AG04449 (cell line): ENCODE measurements around the gene MAPK11.

Experiments
- CTCF ChIA-PET: fragments of 350-600 bp; formaldehyde crosslinking; extraction: SDS; loops from one replicate; lab custom pipeline; 2021; ENCODE audit warnings: antibody characterized with exemption; lab: Yijun Ruan, JAX
- POLR2A ChIA-PET: fragments of 400-600, 350-600 bp; formaldehyde crosslinking; extraction: SDS; loops from one replicate; lab custom pipeline; 2020; ENCODE audit warnings: antibody characterized with exemption, inconsistent platforms; lab: Yijun Ruan, JAX
- DNase-seq: peaks from one replicate; pipeline ENCODE4 v3.0.0-alpha.2; 2010; ENCODE audit warnings: low read depth, low spot score
- H3K4me3 ChIP-seq: 2 replicates; pipeline ENCODE4 v1.5.1; 2011; ENCODE audit warnings: low read depth, mild to moderate bottlenecking, control low read depth, low read length
- TF ChIP-seq, protein P1 (sequence below): IDR thresholded peaks from one replicate; pipeline ENCODE4 v1.5.1; 2011; ENCODE audit warnings: mild to moderate bottlenecking, moderate library complexity, low read length, control low read depth, inconsistent platforms; ENCODE audit not compliant: insufficient read depth; ENCODE audit errors: missing control alignments

The MAPK11 gene

DNA sequence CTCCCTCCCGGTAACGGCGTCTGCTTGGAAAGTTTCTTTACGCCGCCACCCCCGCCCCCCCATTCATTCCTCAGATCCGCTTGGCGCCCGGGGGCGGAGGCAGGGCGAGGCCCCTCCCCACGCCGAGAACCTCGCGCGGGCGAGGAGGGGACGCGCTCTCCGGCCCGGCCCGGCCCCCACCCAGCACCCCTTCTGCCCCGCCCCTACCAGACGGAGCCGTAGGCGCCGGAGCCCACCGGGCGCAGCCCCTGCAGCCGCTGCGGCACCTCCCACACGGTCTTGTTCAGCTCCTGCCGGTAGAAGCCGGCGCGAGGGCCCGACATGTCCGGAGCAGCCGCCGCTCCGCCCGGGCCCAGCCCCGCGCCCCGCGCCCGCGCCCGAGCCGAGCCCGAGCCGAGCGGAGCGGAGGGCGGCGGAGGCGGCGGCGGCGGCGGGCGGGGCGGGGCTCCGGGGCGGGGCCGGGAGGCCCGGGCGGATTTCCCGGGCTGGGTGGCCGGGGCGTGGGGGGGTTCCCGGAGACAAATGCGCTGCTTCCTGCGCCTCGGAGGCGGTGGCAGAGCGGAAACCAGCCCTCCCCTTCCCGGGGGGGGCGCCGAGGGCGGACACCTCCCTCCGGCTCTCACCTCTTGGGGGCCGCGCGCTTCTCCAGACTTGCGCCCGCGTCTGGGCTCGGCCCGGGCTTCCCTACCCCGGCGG is at the start of gene MAPK11:
Gene MAPK11 (minus strand): TSS at position 411 of the 696 bp plus-strand sequence. CDS start 88 bp downstream, at position 323.
- TF ChIP-seq, protein P1, sequence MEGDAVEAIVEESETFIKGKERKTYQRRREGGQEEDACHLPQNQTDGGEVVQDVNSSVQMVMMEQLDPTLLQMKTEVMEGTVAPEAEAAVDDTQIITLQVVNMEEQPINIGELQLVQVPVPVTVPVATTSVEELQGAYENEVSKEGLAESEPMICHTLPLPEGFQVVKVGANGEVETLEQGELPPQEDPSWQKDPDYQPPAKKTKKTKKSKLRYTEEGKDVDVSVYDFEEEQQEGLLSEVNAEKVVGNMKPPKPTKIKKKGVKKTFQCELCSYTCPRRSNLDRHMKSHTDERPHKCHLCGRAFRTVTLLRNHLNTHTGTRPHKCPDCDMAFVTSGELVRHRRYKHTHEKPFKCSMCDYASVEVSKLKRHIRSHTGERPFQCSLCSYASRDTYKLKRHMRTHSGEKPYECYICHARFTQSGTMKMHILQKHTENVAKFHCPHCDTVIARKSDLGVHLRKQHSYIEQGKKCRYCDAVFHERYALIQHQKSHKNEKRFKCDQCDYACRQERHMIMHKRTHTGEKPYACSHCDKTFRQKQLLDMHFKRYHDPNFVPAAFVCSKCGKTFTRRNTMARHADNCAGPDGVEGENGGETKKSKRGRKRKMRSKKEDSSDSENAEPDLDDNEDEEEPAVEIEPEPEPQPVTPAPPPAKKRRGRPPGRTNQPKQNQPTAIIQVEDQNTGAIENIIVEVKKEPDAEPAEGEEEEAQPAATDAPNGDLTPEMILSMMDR, result no peak
- ChIA-PET POLR2A (interaction anchor here (1.0 kb wide), 1 partner anchor 20 kb away, joined by 3 read pairs; no protein-coding TSS in a partner anchor), CTCF (interaction anchor here (1.2 to 4.9 kb wide), 4 partner anchors 12 to 71 kb away, joined by 3 to 31 read pairs (median 4); no protein-coding TSS in a partner anchor)
- DNase-seq, result no peak
- peak within 1 kb of the TSS; percentile 58 for H3K4me3 ChIP-seq

DNA sequence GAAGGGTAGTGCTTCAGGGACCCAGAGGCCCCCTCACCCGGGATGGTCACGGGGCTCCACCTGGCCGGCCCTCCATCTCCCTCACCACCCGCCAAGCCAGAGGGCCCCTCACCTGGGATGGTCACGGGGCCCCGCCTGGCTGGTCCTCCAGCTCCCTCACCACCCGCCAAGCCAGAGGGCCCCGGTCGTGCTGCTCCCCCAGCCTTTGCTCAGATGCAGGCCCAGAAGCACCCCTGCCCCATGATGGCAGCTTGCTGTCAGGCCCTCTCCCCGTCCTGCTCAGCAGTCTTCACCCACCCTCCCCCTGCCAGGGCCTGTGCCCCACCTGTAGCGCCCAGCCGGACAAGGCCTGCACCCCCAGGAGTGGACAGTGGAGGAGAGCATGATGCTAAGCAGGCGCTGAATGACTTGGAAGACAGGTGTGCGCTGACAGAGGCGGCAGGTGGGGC is 49.3 kb upstream of the MAPK11 start:
- no peak overlapping the region for H3K4me3 ChIP-seq
- ChIA-PET POLR2A (no interaction called here), CTCF (interaction anchor here (3.5 kb wide), 1 partner anchor 22 kb away, joined by 13 read pairs; no protein-coding TSS in a partner anchor)
- TF ChIP-seq, protein P1, result no peak
- no peak for DNase-seq

DNA sequence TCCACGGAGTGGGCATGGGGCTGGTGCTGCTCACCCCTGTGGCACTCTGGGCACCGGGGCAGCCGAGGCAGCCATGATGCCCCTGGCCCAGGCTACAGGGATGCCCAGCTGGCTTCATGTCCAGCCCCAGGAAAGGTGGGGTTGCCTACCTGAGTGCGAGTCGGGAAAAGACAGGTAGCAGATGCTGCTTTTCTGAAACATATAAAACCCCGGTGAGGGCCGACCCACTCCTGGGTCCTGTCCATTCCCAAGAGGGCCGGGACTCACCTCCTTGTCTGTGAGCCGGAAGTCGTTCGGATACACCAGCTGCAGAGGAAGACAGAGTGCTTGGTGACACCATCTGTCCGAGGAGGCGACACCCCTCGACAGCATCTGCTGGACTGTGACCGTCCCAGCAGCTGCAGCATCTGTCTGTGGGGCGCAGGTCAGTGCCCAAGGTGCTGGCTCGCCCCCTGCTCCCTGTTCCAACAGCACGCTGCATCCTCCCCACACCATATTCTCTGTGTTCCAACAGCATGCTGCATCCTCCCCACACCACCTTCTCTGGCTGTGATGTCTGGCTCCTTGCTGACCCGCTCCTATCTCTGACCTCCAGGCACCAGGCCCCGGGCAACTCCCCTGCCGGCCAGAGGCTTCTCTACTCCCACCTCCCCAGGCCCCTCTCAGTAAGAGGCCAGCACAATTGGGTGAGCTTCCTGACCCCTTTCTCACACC is 48.7 kb upstream of the MAPK11 start:
- no peak overlapping the region for H3K4me3 ChIP-seq
- no peak for DNase-seq
- CTCF ChIA-PET, result interaction anchor here (1.6 to 3.5 kb wide), 2 partner anchors 9 to 23 kb away, joined by 4 to 13 read pairs; no protein-coding TSS in a partner anchor
- POLR2A ChIA-PET, result no interaction called here
- TF ChIP-seq, protein P1, result no peak

DNA sequence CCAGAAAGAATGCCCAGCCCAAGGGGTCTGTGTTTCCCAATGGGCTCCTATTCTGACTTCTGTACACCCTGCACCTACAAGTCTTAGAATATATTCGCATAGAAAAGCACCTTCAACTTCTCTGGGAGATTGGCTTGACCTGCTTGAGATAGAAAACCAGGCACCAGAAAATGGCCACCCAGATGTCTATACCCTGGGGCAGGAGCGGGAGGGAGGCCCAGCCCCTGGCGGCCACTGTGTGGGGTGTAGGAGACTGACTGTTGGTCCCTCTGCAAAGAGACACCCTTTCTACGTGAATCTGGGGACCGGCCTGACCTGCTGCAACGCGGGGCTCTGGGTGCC is 48.1 kb upstream of the MAPK11 start:
- no peak for DNase-seq
- H3K4me3 ChIP-seq, result no peak overlapping the region
- CTCF ChIA-PET, result interaction anchor here (1.6 to 2.1 kb wide), 2 partner anchors 10 to 46 kb away, joined by 4 to 6 read pairs; no protein-coding TSS in a partner anchor
- POLR2A ChIA-PET, result no interaction called here
- TF ChIP-seq, protein P1, result no peak

DNA sequence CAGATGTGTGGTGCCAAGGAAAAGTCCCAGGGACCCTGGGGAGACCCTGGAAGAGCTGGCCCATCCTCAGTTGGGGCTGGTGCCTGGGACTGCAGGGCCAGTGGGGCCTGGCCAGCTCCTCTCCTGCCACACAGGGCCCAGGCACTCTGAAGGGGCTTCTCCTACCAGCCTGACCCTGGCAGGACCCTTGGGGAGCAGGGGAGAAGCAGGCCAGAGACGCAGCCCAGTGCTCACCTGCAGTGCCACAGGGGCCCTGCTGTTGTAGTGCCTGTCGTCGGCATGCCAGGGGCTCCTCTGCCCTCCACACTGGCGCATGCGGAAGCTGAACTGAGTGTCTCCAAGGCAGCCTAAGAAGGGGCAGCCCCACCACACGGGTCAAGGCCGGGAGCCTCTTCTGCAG is 47.5 kb upstream of the MAPK11 start:
- CTCF ChIA-PET, result interaction anchor here (0.7 to 2.1 kb wide), 3 partner anchors 9 to 46 kb away, joined by 3 to 6 read pairs (median 4); partner anchors contain the start of gene DENND6B
- POLR2A ChIA-PET, result no interaction called here
- no peak overlapping the region for H3K4me3 ChIP-seq
- TF ChIP-seq, protein P1, result no peak
- DNase-seq, result no peak

DNA sequence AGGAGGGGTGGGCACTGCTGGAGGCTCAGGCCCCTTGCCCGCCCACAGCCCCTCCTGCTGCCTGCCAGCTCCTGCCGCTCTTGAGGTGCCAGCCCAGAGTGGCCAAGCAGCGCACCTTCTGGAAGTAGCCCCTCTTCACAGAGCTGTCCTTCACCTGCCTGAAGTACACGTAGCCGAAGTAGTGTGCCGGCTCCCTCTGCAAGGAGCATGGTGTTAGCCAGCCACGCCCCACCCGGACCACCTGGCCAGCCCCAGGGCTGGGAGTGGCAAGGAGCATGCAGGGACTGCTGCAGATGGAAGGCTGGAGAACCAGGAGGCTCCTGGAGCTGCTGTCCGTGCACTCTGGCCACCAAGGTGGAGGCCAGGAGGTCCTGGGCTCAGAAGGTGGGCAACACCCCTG is 47.0 kb upstream of the MAPK11 start:
- POLR2A ChIA-PET, result no interaction called here

More for the DNA sequence above, 47.0 kb upstream of the MAPK11 start:
- CTCF ChIA-PET, result interaction anchor here (0.7 to 2.1 kb wide), 4 partner anchors 9 to 45 kb away, joined by 3 to 6 read pairs (median 4); partner anchors contain the start of gene DENND6B
- TF ChIP-seq, protein P1, result no peak
- DNase-seq, result no peak
- no peak overlapping the region for H3K4me3 ChIP-seq
